Right kidney (tissue), 9 donors: ENCODE results near the gene TEAD2.
A peak's percentile ranks its signal among the peaks of the same experiment; 100 is the strongest.

ENCODE experiments used
- DNase-seq: peaks from one replicate; pipeline ENCODE4 v3.0.0-alpha.2; 2016
- long read RNA-seq, 8 donors: transcript quantifications; one replicate each; lab custom pipeline, GENCODE V29; 2026

The TEAD2 gene
- long read RNA-seq, donor 1, partial matches to known transcripts: 7,976 of 8,119 reads
- long read RNA-seq, donor 1, other reads (novel, unspliced or antisense): 141 of 8,119 reads
- long read RNA-seq, donor 2, partial matches to known transcripts: 29 of 31 reads
- long read RNA-seq, donor 2, other reads (novel, unspliced or antisense): 0 of 31 reads
- long read RNA-seq, donor 3, partial matches to known transcripts: 12 of 15 reads
- long read RNA-seq, donor 3, other reads (novel, unspliced or antisense): 0 of 15 reads
- long read RNA-seq, donor 4, partial matches to known transcripts: 41 of 43 reads
- long read RNA-seq, donor 4, other reads (novel, unspliced or antisense): 0 of 43 reads
- long read RNA-seq, donor 5, transcript TEAD2-201 (12 exons, 2,164 nt): major isoform, 7 of 47 reads
- long read RNA-seq, donor 5, partial matches to known transcripts: 31 of 47 reads
- long read RNA-seq, donor 5, other reads (novel, unspliced or antisense): 6 of 47 reads
- long read RNA-seq, donor 6, transcript TEAD2-202 (11 exons, 2,440 nt): major isoform, 7 of 59 reads
- long read RNA-seq, donor 6, partial matches to known transcripts: 49 of 59 reads
- long read RNA-seq, donor 6, other reads (novel, unspliced or antisense): 0 of 59 reads
- long read RNA-seq, donor 7, partial matches to known transcripts: 103 of 113 reads
- long read RNA-seq, donor 7, other reads (novel, unspliced or antisense): 5 of 113 reads
- long read RNA-seq, donor 8, partial matches to known transcripts: 26 of 33 reads
- long read RNA-seq, donor 8, other reads (novel, unspliced or antisense): 0 of 33 reads

DNA sequence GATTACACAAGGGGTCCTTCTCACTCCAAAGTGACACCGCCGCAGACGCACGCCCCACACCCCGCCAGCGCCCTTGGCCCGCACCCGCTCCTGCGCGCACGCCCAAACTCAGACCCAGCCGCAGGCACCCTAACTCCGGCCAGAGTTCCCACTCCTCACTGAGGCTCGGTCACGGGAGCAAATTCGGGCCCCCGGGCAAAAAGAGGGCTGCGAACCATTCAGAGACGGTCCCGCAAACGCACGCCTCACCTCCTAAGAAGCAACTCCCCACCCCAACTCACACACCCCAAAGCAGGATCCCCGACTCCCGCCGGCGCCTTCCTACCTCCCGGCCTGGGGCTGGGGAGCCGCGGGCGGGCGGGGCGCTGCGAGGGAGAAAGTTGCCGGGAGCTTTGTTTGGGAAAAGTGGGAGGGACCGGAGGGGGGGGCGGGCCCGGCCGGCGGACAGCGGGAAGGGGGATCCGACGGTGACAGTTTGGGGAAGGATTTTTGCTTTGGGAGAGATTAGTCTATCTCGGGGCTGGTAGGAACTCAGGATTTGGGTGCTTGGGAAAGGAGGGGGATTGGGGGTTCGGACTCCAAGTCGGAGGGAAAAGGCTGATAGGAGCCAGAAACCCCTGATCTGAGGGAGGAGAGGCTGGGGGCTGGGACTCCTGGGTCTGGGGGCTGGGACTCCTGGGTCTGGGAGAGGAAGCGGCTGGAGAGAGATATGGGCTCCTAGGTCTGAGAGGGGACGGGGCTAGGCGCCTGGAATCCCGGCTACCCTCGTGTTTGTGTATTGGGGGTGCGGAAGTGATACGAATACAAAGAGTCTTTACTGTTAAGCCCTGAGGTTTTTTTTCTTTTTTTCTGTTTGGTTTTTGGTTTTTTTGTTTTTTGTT, at the start of gene TEAD2:
TEAD2 (minus strand) TSS at position 369 of the 881 bp plus-strand sequence. CDS start 2,341 bp downstream, outside the sequence.
- peak; percentile 84 for DNase-seq

DNA sequence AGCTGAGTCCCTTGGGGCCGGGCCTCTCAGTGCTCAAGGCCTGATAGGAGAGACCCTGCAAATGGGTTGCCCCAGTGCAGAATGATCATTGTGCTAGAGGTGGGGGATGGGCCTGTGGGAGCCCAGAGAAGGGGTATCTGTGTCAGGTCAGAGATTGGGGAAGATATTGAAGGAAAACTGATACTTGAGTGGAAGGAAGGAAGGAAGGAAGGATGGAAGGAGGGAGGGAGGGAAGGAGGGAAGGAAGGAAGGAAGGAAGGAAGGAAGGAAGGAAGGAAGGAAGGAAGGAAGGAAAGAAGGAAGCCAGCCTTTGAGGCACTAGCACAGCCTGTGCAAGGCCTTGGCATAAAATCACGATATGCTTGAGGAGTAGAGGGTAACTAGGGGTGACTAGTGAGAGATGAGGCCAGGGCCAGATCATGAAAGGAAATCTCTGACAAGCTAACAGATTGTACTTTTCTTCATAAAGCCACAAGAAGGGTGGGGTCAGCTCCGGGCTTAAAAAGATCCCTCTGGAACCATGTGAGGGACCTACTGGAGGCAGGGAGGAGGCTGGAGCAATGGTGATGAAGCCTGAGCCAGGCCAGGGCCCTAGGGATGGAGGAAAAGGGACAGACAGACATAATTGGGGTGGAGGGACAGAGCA, 49.6 kb upstream of the TEAD2 start:
- DNase-seq: no peak

DNA sequence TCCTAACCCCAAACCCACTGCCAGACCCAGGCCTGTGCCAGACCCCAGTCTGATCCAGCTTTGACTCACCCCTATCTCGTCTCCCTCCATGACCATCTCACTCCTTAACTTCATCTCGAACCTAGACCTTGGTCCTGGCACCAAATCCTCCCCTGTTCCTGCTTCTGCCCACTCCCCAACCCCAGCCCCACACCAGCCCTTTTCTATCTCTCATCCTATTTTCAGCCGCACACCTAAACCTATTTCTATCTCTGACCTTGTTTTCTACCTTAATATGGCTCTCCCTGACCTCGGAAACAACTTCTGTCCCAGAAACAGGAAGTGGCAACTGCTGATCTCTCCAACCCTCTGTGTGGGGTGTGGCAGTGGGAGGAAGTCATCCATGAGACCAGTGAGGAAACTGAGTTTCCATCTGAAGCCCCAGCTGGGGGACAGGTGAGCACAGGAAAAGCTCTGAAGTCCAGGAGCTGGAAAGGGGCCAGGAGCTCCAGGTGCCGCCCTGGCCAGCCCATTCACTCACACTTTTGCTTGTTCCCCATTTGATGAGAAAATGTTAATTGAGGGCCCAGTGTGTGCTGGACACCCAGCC, 47.3 kb upstream of the TEAD2 start:
- no peak for DNase-seq

DNA sequence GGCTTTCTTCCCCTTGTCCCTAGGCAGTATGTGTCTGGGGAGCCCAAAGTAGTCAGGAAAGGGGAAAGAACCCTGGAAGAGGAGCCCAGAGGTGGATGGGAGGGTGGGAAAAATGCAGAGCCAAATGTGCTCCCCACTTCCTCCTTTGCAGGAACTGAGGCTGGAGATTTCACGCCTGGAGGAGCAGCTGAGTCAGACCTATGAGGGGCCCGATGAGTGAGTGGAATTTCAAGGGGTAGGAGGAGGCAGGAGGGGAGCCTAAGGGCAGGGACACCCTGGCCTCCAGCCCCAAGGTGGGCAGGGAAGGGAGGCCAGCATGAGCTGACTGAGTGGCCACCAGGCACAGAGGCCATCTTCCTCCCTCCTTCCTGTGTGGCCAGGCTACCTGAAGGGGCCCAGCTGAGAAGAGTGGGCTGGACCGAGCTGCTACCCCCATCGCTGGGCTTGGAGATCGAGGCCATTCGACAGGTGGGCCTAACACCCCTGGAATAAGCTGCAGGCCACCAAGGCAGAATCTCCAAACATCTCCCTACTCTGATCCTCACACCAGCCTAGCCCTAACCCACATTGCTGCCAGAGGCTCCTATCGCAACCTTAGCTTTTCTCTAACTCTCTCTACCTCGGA, 46.7 kb upstream of the TEAD2 start:
- no peak for DNase-seq

DNA sequence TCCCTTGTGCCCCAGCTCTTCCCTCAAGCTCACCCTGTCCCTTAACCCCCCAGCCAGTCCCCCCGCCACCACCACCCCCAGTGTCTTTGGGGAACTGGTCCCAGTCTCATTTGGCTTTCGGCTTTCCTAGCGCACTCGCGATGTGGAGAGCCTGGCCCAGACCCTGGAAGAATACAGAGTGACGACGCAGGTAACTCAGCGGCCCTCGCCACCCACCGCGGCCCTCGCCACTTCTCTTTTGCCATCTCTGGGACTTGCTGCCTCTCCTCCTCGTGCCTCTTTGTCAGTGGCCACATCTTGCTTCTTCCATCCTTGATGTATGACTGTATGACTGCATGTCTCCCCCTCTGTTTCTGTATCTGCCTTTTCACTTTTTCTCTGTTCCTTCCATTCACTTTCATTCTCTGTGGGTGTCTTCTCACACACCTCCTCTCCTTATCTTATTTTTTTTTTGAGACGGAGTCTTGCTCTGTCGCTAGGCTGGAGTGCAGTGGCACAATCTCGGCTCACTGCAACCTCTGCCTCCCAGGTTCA, 45.3 kb upstream of the TEAD2 start:
- DNase-seq: no peak

DNA sequence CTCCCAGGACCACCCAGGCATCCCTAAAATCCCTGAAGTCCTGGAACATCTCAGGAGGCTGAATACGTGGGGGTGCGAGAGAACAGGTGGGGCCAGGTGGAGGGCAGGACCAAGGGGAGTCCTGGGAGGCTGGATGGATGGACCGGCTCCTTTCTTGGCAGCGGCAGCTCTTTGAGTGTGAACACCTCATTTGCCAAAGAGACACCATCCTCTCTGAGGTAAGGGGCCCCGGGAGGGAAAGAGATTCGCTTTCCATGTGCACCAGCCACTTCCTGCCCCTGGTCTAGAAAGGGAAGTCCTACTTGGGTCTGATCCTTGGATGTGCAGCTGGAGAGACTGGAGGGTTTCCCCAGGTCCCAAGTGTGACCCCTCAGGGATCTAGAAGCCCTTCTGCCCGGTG, 44.9 kb upstream of the TEAD2 start:
- DNase-seq: no peak

DNA sequence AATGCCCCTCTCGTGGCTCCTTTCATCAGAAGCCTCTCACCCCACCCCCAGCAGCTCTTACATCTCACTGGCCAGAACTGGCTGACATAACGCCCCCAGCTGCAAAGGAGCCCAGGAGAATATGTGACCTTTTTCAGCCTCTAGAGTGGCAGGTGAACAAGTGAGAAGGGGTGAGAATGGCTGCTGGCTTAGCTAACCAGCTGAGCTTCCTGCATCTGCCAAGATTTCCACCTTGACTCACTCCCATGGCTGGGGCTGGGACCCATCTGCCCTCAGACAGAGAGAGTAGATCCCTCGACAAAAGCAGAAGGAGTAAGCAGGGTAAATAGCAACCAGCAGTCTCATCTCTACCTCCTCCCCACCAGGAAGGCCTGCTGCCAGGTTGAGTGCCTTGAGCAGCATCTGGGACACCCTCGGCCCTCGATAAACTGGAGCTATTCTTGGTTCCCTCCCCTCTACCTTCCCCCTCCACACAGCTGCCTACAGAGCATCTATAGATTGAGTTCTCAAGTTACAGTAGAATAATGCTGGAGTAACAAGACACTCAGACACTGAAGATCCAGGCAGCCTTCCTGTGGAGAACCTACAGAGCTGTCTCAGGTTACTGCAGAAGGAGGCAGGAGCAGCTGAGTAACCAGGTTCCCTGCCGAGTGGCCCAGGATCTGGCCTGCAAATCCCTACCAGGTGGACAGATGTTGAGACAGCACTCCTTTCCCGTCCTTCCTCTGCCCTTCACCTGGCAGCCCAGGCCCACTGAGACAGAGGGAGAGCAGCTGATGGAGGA, 41.4 kb upstream of the TEAD2 start:
- DNase-seq: no peak

DNA sequence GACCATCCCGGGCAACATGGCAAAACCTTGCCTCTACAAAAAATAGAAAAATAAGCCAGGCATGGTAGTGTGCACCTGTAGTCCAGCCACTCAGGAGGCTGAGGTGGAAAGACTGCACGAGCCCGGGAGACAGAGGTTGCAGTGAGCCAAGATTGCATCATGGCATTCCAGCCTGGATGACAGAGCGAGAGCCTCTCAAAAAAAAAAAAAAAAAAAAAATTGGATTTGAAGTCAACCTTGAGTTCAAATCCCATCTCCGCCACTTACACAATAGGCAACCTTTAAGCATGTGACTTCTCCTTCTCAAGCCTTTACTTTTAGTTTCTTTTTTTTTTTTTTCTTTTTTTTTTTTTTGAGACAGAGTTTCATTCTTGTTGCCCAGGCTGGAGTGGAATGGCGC, 37.8 kb upstream of the TEAD2 start:
- DNase-seq: no peak

DNA sequence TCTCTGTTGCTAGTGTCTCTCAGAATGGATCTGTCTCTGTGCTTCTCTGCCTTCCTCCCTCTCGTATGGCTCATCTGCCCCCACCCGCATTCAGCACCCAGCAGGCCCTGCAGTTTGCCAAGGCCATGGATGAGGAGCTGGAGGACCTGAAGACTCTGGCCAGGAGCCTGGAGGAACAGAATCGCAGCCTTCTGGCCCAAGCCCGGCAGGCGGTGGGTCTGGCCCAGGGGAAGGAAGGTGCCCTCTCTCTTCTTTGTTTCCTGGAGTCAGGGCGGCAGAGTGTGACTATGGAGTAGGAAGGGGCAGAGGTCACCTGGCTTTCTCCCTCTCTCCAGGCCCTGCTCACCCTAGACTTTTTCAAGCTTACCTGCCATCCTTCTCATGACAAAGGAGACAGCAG, 36.7 kb upstream of the TEAD2 start:
- no peak for DNase-seq

DNA sequence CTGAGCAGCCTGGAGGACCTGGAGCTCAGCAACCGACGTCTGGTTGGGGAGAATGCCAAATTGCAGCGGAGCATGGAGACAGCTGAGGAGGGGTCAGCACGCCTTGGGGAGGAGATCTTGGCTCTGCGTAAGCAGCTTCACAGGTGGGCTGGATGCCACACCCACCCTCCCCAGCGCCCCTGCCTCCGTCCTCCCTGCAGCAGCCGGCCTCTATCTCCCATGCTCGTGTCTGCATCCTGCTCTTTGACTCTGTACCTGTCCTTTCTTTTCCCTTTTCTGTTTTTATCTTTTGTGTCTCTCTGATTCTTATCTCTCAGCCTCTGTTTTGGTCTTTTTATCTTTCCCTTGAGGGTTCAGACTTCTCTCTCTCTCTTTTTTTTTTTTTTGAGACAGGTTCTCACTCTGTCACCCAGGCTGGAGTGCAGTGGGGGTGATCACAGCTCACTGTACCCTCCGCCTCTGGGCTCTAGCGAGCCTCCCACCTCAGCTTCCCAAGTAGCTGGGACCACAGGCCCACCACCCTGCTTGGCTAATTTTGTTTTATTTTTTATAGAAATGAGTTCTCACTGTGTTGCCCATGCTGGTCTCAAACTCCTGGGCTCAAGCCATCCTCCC, 35.9 kb upstream of the TEAD2 start:
- DNase-seq: no peak

DNA sequence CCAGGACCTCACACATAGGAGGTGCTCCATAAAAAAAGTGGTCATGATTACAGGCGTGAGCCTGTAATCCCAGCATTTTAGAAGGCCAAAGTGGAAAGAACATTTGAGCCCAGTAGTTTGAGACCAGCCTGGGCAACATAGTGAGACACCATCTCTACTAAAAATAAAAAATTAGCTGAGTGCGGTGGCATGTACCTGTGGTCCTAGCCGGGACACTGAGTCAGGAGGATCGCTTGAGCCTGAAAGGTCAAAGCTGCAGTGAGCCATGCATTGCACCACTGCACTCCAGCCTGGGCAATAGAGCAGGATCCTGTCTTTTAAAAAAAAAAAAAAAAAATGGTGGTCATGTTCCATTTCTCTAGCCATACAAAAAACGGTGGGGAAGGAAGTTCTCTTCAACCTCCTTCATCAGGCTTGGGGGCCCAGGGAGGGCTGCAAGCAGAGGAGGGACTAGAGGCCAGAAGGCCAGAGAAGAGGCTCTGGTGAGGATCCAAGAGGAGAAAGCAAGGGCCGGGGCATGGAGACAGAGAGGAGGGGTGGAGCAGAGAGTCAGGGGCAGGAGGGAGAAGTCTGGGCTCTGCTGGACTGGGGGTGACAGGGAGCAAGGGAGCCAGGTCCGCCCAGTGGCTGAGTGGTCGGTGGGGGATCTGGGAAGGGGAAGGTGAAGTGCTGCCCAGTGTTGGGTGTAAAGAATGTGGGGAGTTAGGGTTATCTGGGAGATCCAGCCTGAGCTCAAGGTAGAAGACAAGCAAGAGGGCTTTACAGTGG, 34.7 kb upstream of the TEAD2 start:
- no peak for DNase-seq

DNA sequence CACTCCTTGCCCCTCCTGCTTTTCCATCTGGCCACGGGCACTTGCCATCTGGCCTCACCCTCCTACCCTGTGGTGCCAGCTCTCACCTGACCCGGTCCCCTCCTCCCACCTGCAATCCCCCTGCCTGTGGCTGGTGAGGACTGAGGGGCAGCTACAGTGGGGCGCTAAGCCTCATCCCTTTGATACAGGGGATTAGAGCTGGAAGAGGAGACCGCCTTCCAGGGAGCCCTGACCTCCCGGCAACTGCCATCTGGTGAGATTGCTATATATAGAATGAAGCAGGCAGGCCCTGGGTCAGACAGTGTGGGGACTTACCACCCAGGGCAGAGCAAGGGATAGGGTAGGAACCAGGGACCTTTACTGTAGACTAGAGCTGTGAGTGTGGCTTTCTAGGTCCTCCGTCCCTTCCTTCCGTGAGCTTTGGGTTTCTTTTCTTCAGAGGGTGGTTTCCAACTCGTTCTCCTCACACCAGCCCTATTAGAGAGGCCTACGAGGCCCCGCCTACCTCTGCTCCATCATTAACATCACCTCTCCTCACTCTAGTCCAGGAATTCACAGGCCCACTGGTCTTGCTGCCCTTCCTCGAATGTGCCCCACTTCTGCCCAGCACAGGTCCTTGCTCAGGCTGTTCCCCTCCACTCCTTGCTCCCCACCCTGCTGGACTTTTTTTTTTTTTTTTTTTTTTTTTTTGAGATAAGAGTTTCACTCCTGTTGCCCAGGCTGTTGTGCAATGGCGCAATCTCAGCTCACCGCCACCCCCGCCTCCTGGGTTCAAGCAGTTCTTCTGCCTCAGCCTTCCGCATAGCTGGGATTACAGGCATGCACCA, 33.6 kb upstream of the TEAD2 start:
- no peak for DNase-seq

DNA sequence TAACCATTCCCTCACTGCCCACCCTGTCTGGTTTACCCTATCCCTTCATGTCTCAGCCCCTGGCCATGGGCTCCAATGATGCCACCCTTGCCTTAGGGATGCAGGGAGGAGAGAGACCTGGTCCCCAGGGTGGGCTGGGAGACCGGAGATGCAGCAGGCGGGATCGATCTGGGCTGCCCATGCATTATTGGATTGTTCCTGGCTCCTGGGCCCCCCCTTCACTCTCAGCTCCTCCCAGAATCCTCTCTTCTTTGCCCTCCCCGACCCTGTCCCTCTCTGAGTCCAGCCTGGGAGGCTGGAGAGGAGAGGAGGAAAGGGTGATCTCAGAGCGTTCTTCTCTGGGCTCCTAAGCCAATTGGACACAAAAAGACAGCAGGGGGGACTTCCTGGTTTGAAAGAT, 31.7 kb upstream of the TEAD2 start:
- DNase-seq: no peak

DNA sequence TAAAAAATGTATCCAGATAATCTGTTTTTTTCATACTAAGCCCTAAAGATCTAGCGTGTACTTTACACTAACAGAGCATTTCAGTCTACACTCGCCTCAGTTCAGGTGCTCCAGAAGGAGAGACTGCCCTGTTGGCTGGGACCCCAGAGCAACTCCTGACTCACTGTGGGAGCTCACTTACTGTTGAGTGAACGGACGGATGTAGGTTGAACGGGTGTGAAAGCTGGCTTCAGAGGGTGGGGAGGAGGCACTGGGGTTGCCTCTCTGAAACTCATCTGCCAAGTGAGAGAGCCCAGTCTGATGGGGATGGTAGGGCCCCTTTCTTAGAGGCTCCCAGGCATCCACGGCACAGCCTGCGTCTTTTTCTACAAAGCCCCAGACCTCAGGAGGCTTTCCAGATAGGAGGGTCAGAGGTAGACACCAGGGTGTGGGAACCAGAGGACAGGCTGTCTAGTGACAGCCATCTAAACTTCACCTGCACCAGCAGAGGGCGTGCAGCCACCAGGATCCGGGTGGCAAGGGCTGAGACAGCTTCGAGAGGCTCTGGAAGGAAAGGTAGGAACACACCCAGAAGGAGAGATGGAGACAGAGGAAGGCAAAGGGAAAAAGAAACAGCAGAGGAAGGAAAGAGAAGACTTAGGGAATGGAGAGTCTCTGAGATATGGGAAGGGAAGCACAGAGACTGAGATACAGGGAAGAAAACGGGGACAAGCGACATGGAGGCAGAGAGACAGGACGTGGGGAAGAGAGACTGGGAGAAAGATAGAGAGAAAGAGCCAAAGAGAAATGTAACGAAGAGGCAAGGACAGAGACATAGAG, 29.6 kb upstream of the TEAD2 start:
- DNase-seq: peak; percentile 61

DNA sequence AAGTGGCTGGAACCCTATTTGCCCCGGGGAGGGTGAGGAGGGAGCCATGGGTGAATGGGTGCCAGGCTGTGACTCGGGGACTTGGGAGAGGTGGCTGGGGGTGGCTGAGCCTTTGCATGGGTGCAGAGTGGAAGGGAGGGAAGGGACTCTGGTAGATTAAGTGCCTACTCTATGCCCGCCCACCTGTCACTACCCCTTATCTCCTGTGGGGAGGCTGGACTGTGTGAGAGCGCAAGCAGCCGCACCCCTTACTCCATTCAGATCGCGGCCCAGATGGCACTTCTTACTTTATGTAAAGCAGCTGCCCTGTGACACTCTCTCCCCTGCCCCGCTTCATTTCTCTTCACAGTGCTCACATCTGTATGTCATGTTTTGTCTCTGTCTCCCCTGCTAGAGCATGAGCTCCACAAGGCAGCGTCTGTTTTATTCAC, 28.7 kb upstream of the TEAD2 start:
- DNase-seq: no peak

DNA sequence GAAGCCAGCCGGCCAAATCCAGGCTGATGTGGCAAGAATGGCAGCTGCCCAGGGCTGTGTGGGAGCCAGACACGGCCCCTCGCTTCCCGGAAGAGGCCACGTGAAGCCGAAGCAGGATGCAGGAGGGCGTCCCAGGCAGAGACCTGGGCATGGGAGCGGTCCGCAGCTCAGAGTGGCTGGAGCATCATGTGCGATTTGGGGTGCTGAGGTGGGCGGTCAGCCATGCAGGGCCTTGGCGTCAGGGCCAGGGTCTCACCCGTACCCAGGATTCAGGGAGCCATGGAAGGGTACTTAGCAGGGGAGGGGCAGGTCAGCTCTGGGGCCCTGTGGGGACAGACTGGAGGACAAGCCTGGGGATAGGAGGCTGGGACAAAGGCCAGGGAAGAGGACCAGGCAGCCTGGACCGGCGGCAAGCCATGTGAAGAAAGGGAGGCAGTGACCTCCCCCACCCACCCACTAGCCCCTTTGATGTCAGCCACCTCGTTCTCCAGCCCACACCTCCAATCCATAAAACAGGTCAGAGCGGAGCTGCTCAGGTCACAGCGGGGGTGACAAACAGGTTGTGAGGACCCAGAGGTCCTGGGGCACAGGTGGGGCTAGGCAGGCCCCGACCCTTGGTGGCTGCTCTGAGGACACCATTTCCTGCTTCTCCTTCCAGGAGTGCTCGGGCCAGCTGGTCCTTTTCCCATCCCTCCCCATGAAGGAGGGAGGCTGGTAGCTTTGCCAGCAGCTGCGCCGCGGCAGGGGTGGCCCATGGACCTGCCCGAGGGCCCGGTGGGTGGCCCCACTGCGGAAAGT, 28.1 kb upstream of the TEAD2 start:
- DNase-seq: no peak
